ENCODE results near the gene IL25.
"Not testable (repeated sequence)": the region's sequence is repeated elsewhere in the genome, so short reads cannot be mapped to it uniquely, and the experiment has no call there.

Gene IL25

GRCh38 chr14:23386999-23387398 is 14.4 kb downstream of the IL25 start:
- DNase-seq (ENCODE audit: extremely low read depth, low read depth), result no peak
- TF ChIP-seq CTCF (IDR thresholded peaks at IDR 0.05; ENCODE audit: low read depth, low read length), result no peak

GRCh38 chr14:23387916-23388882 is 15.6 kb downstream of the IL25 start:
- TF ChIP-seq CTCF (IDR thresholded peaks at IDR 0.05; ENCODE audit: low read depth, low read length), result no peak
- DNase-seq (ENCODE audit: extremely low read depth, low read depth), result no peak

- TF ChIP-seq CTCF (IDR thresholded peaks at IDR 0.05; ENCODE audit: low read depth, low read length), result no peak
- DNase-seq (ENCODE audit: extremely low read depth, low read depth), result no peak
Measured at GRCh38 chr14:23388996-23389395, 16.4 kb downstream of the IL25 start.

- DNase-seq (ENCODE audit: extremely low read depth, low read depth), result no peak
- no peak for TF ChIP-seq CTCF (IDR thresholded peaks at IDR 0.05; ENCODE audit: low read depth, low read length)
Measured at GRCh38 chr14:23389396-23389795, 16.8 kb downstream of the IL25 start.

GRCh38 chr14:23389871-23390270 is 17.3 kb downstream of the IL25 start:
- DNase-seq (ENCODE audit: extremely low read depth, low read depth), result not testable (repeated sequence)

GRCh38 chr14:23392613-23393012 is 20.0 kb downstream of the IL25 start:
- DNase-seq (ENCODE audit: extremely low read depth, low read depth), result no peak
- TF ChIP-seq CTCF (IDR thresholded peaks at IDR 0.05; ENCODE audit: low read depth, low read length), result no peak

GRCh38 chr14:23396126-23396525 is 23.5 kb downstream of the IL25 start:
- DNase-seq (ENCODE audit: extremely low read depth, low read depth), result no peak
- no peak for TF ChIP-seq CTCF (IDR thresholded peaks at IDR 0.05; ENCODE audit: low read depth, low read length)

Measured in AG09319 (cell line).